ENCODE data around the gene GASK1A.

DNA sequence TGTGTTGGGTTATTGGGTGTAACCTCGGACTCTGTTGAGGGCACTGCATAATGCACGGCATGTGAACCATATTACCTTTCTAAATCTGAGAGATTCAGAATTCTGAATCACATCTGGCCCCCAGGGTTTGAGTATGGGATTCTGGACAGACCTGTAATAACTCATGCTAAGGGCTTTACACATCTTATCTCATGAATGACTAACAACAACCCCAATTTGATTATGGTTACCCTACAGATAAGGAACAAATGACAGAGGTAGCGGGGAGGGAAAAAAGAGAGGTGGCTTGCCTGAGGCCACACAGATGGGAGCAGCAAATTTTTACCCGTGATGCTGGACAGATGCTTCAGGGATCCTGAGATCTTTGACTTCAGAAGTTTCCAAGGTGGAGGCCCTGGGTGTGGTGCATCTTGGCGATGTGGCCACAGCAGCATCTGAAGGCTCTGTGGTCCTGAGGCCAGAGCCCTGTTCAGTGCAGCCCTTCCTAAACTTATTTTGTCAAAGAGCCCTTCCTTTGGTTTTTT is 83.0 kb downstream of the GASK1A start:
- TF ChIP-seq, protein P1, sequence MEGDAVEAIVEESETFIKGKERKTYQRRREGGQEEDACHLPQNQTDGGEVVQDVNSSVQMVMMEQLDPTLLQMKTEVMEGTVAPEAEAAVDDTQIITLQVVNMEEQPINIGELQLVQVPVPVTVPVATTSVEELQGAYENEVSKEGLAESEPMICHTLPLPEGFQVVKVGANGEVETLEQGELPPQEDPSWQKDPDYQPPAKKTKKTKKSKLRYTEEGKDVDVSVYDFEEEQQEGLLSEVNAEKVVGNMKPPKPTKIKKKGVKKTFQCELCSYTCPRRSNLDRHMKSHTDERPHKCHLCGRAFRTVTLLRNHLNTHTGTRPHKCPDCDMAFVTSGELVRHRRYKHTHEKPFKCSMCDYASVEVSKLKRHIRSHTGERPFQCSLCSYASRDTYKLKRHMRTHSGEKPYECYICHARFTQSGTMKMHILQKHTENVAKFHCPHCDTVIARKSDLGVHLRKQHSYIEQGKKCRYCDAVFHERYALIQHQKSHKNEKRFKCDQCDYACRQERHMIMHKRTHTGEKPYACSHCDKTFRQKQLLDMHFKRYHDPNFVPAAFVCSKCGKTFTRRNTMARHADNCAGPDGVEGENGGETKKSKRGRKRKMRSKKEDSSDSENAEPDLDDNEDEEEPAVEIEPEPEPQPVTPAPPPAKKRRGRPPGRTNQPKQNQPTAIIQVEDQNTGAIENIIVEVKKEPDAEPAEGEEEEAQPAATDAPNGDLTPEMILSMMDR (IDR thresholded peaks at IDR 0.05; ENCODE audit: low read depth, low read length) = no peak
- TF ChIP-seq POLR2A (IDR thresholded peaks at IDR 0.05; ENCODE audit: extremely low read depth, insufficient read length) = no peak
